ENCODE data around the gene TBCB.
"Not testable (repeated sequence)": the region's sequence is repeated elsewhere in the genome, so short reads cannot be mapped to it uniquely, and the experiment has no call there.

TBCB gene

DNA sequence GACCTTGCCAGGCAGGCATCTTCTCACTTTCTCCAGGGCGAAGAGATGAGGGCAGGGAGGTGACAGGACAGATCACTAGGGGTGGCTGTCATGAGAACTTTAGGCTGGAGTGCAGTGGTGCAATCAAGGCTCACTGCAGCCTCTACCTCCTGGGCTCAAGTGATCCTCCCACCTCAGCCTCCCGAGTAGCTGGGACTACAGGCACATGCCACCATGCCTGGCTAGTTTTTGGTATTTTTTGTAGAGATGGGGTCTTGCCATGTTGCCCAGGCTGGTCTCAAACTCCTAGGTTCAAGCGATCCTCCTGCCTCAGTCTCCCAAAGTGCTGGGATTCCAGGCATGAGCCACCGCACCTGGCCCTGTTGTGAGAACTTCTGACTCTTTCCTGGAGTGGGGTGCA is 19.6 kb downstream of the TBCB start:
- not testable (repeated sequence) for H3K27me3 Mint-ChIP-seq (ENCODE audit: low read depth); H3K9me3 Mint-ChIP-seq; H3K36me3 Mint-ChIP-seq (ENCODE audit: low read depth); H3K27ac Mint-ChIP-seq; DNase-seq (ENCODE audit: low spot score); H3K4me3 Mint-ChIP-seq
- H3K4me1 Mint-ChIP-seq (ENCODE audit: low read depth), result peaks cover 17% of the 10 kb centered on the region

DNA sequence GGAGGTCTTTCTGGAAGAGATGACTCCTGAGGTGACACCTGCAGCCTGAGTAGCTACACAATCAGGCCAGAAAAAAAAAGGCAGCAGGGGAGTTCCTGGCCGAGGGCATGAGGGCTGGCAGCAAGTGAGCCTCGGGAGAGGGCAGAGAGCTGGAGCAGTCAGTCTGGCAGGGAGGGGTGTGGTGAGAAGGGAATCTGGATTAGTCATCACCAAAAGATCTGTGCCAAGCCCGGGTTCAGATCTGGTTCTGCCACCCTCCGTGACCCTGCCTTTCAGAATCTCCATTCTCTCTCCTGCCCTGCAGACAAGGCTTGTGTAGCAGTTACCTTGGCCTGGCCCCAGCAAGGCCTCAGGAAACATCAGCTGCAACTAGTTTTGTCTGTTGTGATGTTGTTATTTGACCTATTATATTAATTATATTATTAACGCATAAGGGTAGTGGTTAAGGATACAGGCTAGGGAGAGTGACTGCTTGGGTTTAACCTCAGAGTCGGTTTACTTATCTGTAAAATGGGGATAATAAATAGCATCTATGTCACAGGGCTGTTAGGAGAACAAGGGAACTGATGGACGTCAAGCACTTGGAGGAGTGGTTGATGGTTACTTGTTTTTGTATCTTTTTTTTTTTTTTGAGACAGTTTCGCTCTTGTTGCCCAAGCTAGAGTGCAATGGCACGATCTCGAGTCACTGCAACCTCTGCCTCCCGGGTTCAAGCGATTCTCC is 21.9 kb downstream of the TBCB start:
- no peaks in the 10 kb centered on the region for H3K9me3 Mint-ChIP-seq
- peaks cover 16% of the 10 kb centered on the region for H3K36me3 Mint-ChIP-seq (ENCODE audit: low read depth)
- H3K27ac Mint-ChIP-seq, result peak overlapping the region; percentile 27
- H3K4me3 Mint-ChIP-seq, result no peak overlapping the region
- DNase-seq (ENCODE audit: low spot score), result no peak
- H3K4me1 Mint-ChIP-seq (ENCODE audit: low read depth), result peaks cover 21% of the 10 kb centered on the region
- no peaks in the 10 kb centered on the region for H3K27me3 Mint-ChIP-seq (ENCODE audit: low read depth)

DNA sequence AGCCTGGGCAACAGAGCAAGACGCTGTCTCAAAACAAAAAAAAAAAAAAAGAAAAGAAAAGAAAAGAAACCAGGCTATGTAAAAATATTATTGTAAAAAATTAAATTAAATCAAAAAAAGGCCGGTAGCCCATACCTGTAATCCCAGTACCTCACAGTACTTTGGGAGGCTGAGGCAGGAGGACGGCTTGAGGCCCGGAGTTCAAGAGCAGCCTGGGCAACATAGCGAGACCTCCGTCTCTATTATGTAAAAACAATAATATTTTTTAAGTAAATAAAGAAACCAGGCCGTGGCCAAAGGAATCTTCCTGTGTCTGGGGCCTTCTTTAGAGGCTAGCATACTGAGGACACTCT is 23.8 kb downstream of the TBCB start:
- Mint-ChIP-seq H3K36me3 (ENCODE audit: low read depth) (peaks cover 25% of the 10 kb centered on the region), H3K27me3 (ENCODE audit: low read depth) (no peaks in the 10 kb centered on the region), H3K4me1 (ENCODE audit: low read depth) (peaks cover 14% of the 10 kb centered on the region), H3K27ac (peak overlapping the region; percentile 94), H3K9me3 (no peaks in the 10 kb centered on the region), H3K4me3 (peak overlapping the region; percentile 97)
- DNase-seq (ENCODE audit: low spot score), result no peak

DNA sequence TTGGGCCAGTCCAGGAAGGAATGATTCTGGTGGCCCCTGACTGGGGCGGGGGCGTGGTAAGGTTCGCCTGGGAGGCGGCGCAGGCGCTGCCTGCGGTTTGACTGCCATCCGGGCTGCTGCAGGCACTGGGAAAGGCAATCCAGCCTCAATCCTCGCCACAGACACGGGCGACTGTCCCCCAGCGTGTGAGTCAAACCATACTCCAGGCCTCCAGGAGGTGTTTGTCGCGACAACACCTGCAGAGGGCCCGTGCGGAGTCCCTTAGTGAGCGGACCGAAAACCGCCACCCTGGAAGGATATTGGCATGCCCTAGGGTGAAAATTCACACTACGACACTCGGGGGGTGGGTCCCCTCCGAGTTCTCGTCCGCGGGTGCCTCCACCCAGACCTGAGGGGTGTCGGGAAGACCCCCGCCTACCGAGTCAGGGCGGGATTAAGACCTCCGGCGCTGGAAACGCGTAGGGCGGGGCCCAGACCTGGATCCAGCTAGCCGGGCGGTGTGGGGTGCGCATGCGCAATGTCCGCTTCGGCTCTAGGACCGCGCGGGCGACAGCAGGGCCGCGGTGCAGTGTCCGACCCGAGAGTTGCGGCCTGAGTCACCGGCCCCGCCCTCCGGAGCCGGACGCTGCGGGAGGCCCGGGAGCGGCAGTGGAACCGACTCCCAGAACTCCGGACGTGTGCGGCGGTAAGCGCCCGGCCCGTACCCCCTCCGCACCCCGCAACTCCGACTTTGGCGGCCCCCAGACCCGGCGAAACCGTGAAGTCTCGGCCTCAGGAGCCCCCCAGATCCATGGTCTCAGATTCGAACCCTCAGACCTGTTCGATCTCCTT is 24.4 kb downstream of the TBCB start, which contains the start of gene CAPNS1:
CAPNS1 (plus strand) TSS at position 594 of the 831 bp plus-strand sequence. CDS start 946 bp downstream, outside the sequence.
- Mint-ChIP-seq H3K36me3 (ENCODE audit: low read depth) (peaks cover 28% of the 10 kb centered on the region), H3K9me3 (no peaks in the 10 kb centered on the region), H3K27ac (peak within 1 kb of the TSS; percentile 94), H3K27me3 (ENCODE audit: low read depth) (no peaks in the 10 kb centered on the region), H3K4me3 (peak within 1 kb of the TSS; percentile 97), H3K4me1 (ENCODE audit: low read depth) (peaks cover 14% of the 10 kb centered on the region)
- DNase-seq (ENCODE audit: low spot score), result peak; percentile 97

DNA sequence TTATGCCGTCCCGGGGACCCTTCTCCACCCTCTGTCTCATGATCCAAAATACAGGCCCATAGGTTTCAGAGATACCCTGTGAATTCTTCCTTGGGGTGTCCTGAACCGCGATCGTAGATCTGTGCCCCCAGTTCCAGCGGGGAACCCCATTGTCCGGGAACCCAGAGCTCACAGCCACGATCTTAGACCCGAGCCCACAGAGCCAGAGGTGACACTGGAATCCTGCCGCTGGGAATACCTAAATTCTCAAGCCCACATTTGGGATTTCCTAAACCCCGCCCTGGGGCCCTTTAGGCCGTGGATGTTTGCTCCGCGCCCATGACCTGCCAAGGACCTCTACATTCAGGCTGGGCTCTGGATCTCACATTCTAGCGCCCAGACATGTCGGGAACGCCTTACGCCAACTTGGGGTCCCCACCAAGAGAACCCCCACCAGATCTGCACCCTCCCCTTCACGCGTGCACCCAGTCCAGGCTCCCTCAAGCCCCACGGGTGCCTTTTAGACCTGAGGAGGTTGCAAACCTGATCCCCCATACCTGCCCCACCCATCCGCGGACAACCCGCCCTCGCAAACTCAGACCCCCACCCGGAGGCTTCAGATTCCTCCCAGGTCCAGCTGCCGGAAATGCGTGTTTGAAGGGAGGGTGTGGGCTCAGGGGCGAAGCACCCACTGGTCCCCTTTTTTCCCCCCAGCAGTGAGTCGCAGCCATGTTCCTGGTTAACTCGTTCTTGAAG is 25.2 kb downstream of the TBCB start:
- DNase-seq (ENCODE audit: low spot score), result peak; percentile 33
- peak overlapping the region; percentile 94 for H3K27ac Mint-ChIP-seq
- no peaks in the 10 kb centered on the region for H3K27me3 Mint-ChIP-seq (ENCODE audit: low read depth)
- H3K4me3 Mint-ChIP-seq, result peak overlapping the region; percentile 97
- H3K9me3 Mint-ChIP-seq, result no peaks in the 10 kb centered on the region
- H3K4me1 Mint-ChIP-seq (ENCODE audit: low read depth), result peaks cover 14% of the 10 kb centered on the region
- H3K36me3 Mint-ChIP-seq (ENCODE audit: low read depth), result peaks cover 34% of the 10 kb centered on the region

DNA sequence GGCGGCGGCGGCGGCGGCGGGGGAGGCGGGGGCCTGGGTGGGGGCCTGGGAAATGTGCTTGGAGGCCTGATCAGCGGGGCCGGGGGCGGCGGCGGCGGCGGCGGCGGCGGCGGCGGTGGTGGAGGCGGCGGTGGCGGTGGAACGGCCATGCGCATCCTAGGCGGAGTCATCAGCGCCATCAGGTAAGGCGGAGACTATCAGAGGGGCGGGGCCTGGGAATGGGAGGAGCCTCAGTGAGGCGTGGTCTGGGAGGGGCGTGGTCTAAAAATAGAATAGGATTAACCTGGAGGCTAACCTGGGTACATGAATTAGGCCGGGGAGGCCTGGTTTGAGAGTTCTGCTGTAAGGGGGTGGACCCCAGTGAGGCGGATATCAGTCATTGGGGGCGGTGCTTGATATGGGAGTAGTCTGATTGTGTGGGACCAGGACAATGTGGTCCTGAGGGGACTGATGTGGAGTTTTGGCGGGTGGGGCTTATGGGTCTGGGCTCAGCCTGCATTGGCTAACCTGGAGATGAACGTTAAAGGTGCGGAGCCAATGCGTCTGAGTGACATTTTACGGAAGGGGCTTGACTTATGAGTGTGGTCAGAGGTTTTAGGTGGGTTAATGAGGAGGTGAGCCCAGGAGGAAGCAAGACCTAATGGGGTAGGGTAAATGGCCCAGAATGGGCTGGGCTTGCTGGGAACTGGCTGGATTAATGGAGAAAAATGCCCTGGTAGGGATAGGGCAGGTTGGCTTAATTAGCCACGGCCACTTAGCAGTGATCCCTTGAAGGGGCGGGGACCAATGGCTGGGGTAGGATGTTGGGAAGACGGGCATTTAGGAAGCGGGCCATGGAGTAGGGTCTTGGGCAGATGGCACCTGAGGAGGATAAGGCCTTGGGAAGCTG is 26.0 kb downstream of the TBCB start:
- peak overlapping the region; percentile 97 for H3K4me3 Mint-ChIP-seq
- peaks cover 41% of the 10 kb centered on the region for H3K36me3 Mint-ChIP-seq (ENCODE audit: low read depth)

DNA sequence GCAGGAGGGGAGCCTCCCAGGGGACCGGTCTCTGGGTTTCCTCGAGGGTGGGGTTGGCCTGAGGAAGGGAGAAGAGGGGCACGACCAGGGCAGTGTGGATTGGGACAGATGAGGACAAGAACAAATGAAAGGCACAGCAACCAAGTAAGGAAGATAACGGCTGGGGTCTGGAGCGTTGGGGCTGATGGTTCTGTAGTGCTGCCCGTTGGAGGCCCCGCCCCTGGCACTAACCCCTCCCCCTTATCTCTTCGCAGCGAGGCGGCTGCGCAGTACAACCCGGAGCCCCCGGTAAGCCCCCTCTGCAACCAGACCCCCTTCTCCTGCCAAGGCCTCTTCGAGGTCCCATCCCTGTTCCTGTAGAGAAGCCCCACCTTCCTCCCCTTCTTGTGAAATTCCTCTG is 26.8 kb downstream of the TBCB start:
- peaks cover 47% of the 10 kb centered on the region for H3K36me3 Mint-ChIP-seq (ENCODE audit: low read depth)
- peaks cover 9% of the 10 kb centered on the region for H3K4me1 Mint-ChIP-seq (ENCODE audit: low read depth)

More for the DNA sequence above, 26.0 kb downstream of the TBCB start:
- Mint-ChIP-seq H3K27me3 (ENCODE audit: low read depth) (no peaks in the 10 kb centered on the region), H3K27ac (peak overlapping the region; percentile 94), H3K4me1 (ENCODE audit: low read depth) (peaks cover 14% of the 10 kb centered on the region), H3K9me3 (no peaks in the 10 kb centered on the region)
- DNase-seq (ENCODE audit: low spot score), result peak; percentile 87

DNA sequence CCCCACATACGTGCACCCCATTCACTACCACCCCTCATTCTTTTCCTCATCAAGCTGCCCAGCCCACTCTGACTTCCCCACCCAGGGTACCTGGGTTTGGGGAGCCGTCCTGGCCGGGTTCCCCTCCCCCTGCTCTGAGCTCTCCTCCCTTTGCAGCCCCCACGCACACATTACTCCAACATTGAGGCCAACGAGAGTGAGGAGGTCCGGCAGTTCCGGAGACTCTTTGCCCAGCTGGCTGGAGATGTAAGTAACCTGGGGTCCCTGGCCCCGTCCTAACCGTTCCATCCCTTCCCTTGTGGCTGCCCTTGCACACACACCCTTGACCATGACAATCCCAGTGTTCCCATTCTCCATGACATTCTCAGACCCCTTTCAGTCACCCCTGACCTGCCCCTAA is 27.2 kb downstream of the TBCB start:
- H3K4me1 Mint-ChIP-seq (ENCODE audit: low read depth), result peaks cover 9% of the 10 kb centered on the region
- H3K36me3 Mint-ChIP-seq (ENCODE audit: low read depth), result peaks cover 49% of the 10 kb centered on the region
- no peak overlapping the region for H3K27ac Mint-ChIP-seq
- H3K27me3 Mint-ChIP-seq (ENCODE audit: low read depth), result no peaks in the 10 kb centered on the region
- H3K4me3 Mint-ChIP-seq, result peak overlapping the region; percentile 40
- H3K9me3 Mint-ChIP-seq, result no peaks in the 10 kb centered on the region
- no peak for DNase-seq (ENCODE audit: low spot score)

More for the DNA sequence above, 26.8 kb downstream of the TBCB start:
- Mint-ChIP-seq H3K4me3 (peak overlapping the region; percentile 87), H3K27me3 (ENCODE audit: low read depth) (no peaks in the 10 kb centered on the region), H3K27ac (no peak overlapping the region), H3K9me3 (no peaks in the 10 kb centered on the region)
- DNase-seq (ENCODE audit: low spot score), result no peak

DNA sequence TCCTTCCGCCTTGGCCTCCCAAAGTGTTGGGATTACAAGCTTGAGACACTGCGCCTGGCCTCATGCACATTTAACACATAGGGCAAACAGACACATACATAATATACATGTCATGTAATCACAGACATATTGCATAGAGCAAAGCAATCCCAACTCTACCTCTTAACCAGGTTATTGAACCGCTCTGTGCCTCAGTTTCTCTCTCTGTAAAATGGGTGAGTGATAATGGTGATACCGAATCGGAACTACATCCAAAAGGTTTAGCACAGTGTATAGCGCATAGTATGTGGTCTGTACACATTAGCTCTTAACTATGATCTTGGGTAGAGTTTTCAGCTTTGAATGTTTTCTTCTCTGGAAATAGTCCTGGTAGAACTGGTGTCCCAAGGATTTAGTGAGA is 29.4 kb downstream of the TBCB start:
- peaks cover 63% of the 10 kb centered on the region for H3K36me3 Mint-ChIP-seq (ENCODE audit: low read depth)
- peaks cover 13% of the 10 kb centered on the region for H3K4me1 Mint-ChIP-seq (ENCODE audit: low read depth)
- H3K9me3 Mint-ChIP-seq, result no peaks in the 10 kb centered on the region
- H3K27me3 Mint-ChIP-seq (ENCODE audit: low read depth), result no peaks in the 10 kb centered on the region
- DNase-seq (ENCODE audit: low spot score), result no peak
- H3K27ac Mint-ChIP-seq, result no peak overlapping the region
- no peak overlapping the region for H3K4me3 Mint-ChIP-seq

DNA sequence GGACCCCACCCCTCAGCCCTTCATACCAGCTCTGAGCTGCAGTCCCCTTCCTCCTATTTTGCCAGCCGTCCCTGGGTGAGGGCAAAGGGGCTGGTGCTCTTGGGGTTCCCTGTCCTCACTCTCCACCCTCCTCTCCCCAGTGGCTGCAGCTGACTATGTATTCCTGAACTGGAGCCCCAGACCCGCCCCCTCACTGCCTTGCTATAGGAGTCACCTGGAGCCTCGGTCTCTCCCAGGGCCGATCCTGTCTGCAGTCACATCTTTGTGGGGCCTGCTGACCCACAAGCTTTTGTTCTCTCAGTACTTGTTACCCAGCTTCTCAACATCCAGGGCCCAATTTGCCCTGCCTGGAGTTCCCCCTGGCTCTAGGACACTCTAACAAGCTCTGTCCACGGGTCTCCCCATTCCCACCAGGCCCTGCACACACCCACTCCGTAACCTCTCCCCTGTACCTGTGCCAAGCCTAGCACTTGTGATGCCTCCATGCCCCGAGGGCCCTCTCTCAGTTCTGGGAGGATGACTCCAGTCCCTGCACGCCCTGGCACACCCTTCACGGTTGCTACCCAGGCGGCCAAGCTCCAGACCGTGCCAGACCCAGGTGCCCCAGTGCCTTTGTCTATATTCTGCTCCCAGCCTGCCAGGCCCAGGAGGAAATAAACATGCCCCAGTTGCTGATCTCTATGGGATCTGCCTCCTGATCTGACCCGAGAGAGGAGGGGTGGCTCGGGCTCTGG is 34.6 kb downstream of the TBCB start:
- H3K36me3 Mint-ChIP-seq (ENCODE audit: low read depth), result peaks cover 50% of the 10 kb centered on the region
- DNase-seq (ENCODE audit: low spot score), result no peak

DNA sequence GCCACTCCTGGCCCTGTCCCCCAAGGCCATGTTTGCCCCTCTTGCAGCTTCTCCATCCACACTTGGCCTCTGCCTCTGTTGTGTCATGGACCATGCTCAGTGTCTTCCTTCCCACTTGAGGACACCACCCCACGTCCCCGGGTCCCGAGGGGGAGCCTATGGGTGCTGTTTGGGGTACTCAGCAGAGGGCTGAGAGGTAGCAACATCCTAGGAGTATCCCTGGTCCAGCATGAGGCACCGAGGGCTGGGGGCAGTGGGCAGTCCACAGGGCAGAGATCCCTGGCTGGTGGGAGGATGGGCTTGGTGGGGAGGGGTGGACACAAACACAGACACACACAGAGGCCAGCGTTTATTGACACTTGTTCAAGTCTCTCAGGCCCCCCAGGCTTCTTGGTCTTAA is 35.3 kb downstream of the TBCB start:
- no peak overlapping the region for H3K4me3 Mint-ChIP-seq
- no peak overlapping the region for H3K27ac Mint-ChIP-seq
- H3K36me3 Mint-ChIP-seq (ENCODE audit: low read depth), result peaks cover 45% of the 10 kb centered on the region

More for the DNA sequence above, 34.6 kb downstream of the TBCB start:
- Mint-ChIP-seq H3K27me3 (ENCODE audit: low read depth) (no peaks in the 10 kb centered on the region), H3K9me3 (no peaks in the 10 kb centered on the region), H3K4me3 (no peak overlapping the region), H3K4me1 (ENCODE audit: low read depth) (peaks cover 4% of the 10 kb centered on the region), H3K27ac (no peak overlapping the region)

DNA sequence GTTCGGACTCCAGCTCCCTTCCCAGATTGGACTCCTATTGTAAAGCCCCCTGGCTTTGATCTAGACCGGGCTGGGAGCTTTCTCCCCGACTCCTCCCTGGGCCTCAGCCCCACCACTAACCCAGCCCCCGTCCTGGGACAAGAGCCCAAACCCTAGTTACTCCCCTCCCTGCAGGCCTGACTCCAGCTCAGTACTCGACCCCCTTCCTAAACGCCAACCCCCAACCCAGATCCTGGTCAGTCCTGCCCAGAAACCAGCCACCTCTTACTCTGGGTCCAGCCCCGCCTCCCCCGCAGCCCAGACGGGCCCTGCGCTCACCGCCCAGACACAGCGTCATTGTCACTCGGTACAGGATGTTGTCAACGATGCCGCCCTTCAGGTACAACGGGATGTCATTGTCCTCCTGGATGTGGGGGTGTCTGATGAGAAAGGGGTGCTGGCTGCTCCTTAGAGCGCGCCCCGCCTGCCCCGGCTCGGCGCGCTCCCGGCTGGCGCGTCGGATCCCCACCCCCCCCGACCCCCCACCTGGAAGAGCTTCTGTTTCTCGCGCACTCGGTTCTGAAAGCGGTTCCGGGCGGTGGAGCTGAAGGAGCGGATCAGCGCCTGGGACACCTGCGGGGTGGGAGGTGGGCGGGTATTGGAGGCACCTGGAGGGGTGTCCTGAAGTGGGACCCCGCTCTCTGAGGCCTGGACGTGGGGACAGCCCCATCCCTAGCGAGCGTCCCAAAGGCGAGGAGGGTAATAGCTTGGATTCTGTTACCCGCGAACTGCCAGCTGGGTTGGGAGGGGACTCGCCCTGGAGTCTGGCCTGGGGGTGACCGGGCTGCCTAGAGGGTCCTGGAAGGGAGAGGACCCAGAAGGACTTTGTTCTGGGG is 36.1 kb downstream of the TBCB start:
- Mint-ChIP-seq H3K27ac (no peak overlapping the region), H3K4me3 (no peak overlapping the region), H3K36me3 (ENCODE audit: low read depth) (peaks cover 38% of the 10 kb centered on the region), H3K4me1 (ENCODE audit: low read depth) (peaks cover 4% of the 10 kb centered on the region), H3K27me3 (ENCODE audit: low read depth) (no peaks in the 10 kb centered on the region), H3K9me3 (no peaks in the 10 kb centered on the region)
- DNase-seq (ENCODE audit: low spot score), result no peak

More for the DNA sequence above, 35.3 kb downstream of the TBCB start:
- no peak for DNase-seq (ENCODE audit: low spot score)
- peaks cover 4% of the 10 kb centered on the region for H3K4me1 Mint-ChIP-seq (ENCODE audit: low read depth)
- no peaks in the 10 kb centered on the region for H3K27me3 Mint-ChIP-seq (ENCODE audit: low read depth)
- no peaks in the 10 kb centered on the region for H3K9me3 Mint-ChIP-seq

Measured in T-helper 2 cell treated with Interferon-gamma antibody and Interleukin-4, amounts not matched to agents 5 μg/mL and 100 μg/mL, for 36 hours (primary cell).